HUDEP-2 (cell line): Measurements from ENCODE around the gene AGPAT3.

Experiments used
- DNase-seq, 76 experiments: peaks; one replicate each; lab custom pipeline; 2025; ENCODE audit not compliant: unreplicated experiment in 76 of 76; lab: John Stamatoyannopoulos, UW

Gene AGPAT3

DNA sequence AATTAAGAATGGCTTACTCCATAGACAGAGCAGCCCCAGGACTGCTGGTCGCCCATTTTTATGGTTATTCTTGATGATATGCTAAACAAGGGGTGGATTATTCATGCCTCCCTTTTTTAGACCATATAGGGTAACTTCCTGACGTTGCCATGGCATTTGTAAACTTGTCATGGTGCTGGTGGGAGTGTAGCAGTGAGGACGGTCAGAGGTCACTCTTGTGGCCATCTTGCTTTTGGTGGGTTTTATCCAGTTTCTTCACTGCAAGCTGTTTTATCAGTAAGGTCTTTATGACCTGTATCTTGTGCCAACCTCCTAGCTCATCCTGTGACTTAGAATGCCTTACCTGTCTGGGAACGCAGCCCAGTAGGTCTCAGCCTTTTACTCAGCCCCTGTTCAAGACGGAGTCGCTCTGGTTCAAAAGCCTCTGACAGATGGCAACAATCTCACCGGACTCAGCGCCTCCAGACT lies 5.2 kb upstream of the AGPAT3 start:
- DNase-seq = no peak

DNA sequence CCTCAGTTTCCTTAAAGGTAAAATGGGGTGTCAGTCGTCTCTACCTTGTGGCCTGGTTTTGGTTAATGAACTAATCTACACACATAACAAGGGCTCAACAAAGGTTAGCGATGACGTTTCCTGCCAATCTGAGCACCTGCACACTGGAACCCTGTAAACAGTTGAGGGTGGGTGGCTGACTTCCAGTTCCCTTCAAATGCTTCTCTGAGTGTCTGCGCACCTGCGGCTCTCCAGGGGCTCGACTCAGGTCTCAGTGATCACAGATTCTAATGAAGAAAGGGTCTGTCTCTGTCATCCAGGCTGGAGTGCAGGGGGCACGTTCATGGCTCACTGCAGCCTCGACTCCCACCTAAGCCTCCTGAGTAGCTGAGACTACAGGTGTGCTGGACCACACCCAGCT lies 3.3 kb upstream of the AGPAT3 start:
- no peak for DNase-seq

DNA sequence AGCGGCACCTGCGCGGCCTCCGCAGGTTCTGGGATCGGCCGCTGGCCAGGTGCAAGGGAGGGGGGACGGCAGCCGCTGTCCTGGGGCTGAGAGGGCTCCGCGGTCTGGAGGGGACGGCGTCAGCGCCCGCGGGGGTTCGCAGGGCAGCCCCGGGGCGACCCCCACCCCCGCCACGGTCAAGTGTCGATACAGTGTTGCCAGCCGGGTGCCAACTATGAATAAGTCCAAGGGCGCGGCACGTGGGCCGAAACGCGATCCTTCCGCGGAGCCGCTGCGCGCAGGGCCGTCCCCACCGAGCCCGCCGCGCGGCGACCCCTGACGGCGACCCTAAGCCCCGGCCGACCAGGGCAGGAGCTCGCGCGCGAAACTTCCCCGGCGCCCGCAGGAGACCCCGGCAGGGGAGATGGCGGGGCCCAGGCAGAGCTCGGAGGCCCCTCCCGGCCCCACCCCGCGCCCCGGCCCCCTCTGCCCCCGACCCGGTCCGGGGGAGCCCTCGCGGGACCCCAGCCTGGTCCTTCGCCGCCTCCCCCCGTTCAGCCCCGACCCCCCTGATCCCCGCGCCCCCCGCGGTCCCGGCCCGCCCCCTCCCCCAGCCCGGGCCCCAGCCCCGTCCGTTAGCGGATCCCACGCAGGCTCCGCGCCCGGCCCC lies 586 bp upstream of the AGPAT3 start:
- DNase-seq = peak in 35 of 76 experiments; percentile 18 to 71 (median 40)

DNA sequence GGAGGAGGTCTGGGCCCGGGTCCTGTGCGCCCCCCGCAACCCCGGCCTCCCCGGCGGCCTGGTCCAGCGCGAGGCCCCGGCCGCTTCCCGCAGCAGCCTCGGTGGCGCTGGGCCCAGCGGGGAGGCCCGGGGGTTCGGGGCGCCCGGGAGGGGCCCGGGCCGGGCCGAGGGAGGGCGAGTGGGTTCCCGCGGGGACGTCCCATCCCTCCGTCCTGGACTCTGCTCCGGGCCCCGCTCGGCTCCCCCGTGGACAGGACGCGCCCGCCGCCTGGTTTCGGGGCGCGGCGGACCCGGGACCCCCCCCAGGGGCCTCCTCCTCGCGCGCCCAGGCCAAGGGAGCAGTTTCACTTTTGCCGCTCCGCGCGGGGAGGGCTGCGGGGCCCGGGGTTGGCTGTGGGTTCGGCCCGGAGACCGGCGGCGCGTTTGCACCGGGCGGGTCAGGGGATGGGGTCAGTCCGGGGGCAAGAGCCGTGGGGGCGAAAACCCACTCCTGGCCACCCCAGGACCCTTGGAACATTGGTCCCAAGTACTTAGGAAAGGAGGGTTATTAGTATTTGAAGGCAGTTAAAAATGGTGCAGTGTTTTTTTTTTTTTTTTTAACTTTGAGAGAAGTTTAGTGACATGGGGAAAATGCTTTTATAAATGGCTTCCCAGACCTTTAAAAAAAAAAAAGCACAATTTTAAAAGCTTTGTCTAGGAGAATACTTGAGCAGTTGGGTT lies 677 bp downstream of the AGPAT3 start:
- DNase-seq = peak in 48 of 76 experiments; percentile 16 to 68 (median 44)

DNA sequence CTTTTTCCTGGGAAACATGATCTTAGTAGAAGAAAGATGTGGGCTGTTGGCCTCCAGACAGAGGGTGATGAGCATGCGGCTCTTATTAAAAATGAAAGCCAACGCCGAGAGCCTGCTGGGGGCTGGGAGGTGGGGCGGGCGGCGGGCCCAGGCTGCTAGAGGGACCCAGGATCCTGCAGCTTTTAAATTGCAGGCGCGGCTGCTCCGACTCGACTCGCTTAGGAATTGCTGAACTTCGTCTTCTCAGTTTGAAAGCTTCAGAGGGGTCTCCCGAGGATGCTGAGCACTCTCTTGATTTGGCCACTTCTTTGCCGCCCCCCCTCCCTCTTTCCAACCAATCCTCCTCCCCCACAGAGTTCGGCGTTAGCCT lies 1.2 kb downstream of the AGPAT3 start:
- DNase-seq = peak in 39 of 76 experiments; percentile 16 to 69 (median 42)

DNA sequence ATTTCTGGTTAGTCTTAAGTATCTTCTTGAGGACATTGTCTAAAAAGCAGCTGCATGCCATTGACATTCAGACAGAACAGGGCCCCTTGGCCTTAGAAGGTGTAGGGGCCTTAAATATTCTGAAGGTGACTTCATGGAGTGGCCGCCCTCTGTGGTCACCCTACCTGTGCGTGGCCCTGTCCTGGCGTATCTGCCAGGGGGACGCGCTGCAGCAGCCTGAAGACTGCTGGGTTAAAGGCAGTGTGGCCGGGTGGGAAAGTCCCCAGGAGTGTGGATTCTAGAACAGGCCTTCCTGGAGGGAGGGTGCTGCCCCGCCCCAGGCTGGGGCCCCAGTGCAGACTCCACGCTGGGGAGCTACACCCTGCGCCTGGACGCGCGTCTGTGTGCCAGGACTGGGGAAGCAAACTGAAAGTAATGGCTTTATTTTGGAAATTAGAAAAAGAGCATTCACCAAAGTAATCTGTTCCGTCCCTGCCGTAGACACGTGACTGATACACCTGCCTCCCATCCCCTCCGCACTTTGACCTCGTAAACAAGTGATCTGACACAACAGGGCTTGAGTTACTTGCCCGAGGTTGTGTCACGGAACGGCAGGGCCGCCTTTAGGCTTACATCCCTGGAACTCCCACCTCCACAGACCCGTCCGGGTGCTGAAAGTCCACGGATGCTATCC lies 1.8 kb downstream of the AGPAT3 start:
- DNase-seq = peak in 38 of 76 experiments; percentile 17 to 58 (median 40)

DNA sequence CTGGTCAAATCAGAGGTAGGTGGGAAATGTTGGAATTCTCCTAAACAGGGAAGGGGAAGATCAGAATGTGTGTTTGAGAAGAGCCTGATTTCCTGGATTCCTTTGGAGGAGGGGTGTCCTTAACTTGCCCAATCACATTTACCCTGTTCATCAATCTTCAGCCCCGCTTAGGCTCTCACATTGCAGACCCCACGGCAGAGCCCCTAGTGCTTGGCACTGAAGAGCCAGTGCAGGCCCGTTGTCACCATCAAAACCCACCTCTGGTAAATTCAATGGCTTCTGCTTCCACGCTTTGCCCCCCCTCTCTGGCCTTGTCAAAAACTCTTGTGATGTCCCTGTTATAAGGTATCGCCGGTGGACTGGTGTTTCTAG lies 2.3 kb downstream of the AGPAT3 start:
- DNase-seq = no peak

DNA sequence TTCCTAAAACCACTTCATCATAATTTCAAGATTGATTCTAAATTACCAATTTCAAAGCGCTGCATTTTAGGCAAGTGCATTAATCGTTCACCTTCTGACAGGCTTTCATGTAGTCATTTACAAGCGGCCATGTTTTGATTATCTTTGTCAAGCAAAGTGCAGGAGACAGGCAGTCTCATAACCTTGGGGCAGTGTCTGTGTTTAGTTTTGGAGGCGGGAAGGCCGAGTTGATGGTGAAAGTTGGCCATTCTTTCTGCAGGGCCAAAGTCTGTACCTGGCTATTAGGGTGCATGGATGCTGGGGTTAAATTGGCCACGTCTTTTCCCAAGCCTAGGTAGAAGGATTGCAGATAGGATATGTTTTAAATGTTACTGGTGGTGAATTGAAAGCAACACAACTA lies 2.9 kb downstream of the AGPAT3 start:
- DNase-seq = no peak

DNA sequence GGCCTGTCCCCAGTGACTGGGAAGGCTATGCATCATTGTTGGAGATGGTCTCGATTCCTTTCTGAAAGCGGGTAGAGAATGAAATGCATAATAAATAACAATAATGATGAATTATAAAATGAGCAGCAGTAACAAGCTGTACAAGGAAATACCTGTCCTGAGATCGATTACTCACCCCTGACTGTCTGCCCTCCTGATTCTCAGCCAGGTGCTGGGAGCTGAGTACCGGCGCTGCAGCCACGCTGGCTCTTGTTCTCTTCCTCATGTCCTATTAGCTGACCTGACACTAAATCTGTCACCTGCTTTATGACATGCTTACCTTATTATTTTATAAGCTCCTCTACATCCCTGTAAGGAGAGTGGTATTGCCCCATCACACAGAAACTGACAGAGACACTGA lies 3.4 kb downstream of the AGPAT3 start:
- no peak for DNase-seq

DNA sequence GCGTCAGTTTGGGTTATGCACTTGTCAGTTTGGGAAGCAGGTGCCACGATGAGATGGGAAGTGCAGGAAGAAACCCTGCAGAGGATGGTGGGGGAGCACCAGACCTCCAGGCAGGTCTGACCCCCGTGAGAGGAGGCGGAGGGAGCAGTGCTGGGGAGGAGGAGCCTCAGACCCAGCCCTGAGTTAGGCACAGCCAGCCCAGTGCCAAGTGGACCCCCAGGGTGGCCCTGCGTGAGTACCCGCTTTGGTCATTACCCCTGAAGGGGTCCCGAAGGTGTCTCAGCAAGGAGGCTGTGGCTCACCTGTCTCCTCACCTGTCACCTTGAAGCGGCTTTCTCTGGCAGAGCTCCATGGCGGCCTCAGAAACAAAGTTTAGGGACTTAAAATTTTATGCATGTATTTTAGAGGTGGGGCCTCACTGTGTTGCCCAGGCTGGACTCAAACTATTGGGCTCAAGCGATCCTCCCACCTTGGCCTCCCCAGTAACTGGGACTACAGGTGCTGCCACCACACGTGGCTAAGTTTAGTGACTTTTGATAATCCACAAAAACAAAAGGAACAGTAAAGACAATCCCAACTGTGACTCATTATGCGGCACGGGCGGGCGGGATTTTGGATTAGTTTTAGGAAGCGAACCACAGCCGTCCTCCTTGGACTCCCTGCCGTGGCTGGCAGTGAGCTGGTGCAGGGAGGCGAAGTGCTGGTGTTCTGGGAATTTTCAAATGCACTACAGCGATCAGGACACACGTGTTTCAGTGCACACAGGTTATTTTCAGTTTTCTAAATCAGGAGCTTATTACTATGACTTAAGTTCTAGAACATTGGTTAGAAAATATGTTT lies 4.7 kb downstream of the AGPAT3 start:
- DNase-seq = no peak

DNA sequence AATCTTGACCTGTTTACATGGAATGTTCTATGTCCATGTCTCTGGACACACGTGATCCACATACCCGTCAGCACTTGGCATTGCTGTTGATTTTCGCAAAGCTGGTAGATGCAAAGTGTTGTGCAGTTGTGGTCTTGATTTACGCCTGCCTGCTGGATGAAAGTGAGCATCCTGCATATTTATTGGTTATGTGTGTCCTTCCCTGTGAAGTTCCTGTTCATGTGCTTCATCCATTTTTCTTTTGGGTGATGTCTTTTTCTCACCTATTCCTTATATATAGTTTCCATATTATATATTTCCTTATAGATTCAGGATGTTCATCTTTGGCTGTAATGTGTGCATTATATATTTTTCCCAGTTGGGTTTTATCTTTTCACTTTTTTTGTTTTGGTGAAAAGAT lies 6.5 kb downstream of the AGPAT3 start:
- no peak for DNase-seq

DNA sequence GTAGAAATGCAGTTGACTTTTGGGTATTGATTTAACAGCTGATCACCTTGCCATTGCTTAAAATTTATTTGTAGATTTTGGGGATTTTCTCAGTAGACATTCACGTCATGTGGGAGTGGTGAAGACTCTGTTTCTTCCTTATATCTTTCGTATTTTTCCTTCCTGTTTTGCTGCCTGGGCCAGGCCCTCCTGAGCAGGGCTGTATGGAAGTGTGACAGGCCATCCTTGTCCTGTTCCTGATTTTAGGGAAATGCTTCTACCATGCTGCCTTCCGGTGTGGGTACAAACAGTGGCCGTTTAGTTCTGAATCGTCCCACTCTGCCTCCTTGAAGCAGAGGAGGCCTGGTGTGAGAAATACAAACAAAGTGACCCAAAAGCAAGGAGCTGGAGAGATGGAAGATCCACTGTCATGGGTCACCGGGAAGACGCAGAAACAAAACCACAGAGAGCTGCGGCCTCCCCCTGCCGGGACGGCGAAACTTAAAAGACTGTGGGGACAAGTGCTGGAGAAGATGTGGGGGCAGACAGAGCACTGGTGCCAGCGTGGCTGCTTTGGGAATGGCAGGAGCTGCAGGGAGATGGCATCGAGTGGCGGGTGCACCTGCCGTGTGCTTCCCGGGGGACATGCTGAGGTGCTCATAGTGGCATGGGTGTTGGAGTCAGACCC lies 7.6 kb downstream of the AGPAT3 start:
- DNase-seq = no peak

DNA sequence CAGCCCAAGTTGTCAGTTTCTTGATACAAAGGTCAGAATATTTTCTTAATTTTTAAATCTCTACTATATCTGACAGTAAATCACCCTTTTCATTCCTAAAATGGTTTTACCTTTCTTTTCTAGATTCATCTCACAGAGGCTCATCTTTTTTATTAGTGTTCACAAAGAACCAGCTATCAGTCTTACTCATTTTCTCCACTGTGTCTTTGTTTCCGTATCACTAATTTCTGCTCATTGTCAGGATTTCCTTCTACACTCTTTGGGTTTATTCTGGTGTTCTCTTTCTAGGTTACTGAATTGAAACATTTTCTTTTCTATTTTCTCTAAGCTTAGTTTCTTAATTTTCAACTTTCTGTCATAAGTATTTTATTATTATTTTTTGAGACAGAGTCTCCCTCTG lies 8.7 kb downstream of the AGPAT3 start:
- no peak for DNase-seq

DNA sequence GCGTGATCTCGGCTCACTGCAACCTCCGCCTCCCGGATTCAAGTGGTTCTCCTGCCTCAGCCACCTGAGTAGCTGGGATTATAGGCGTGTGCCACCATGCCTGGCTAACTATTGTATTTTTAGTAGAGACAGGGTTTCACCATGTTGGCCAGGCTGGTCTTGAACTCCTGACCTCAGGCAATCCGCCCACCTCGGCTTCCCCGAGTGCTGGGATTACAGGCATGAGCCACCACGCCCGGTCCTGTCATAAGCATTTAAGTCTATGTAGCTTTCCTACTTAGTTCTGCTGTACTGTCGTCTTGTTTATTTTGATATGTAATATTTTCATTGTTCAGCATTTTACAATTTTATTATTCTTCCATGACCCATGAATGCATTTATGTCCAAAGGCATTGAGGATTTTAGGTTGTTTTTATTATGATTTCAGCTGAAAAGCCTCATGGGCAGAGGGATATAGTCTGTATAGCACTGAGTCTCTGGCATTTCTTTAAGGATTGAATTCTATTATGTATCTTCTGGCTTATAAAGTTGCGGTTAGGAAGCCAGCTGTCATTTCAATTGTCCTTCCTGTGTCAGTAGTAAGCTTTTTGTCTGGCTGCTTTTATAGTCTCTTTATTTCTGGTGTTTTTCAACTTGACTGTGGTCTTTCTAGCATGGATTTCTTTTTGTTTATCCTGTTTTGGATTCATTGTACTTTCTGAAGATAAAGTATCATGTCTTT lies 9.2 kb downstream of the AGPAT3 start:
- no peak for DNase-seq

DNA sequence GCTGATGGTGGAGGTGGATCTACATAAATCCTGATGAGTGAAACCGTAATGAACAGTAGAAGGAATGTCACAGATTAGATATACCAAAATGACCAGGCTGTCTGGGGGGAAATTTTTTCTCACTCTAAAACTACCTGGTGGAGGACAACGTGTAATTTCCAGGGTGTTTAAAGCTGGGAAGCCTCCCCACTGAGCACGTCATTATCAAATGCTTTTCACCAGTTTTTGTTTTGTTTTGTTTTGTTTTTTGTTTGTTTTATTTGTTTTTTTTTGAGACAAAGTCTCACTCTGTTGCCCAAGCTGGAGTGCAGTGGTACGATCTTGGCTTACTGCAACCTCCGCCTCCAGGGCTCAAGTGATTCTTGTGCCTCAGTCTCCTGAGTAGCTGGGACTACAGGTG lies 11.6 kb downstream of the AGPAT3 start:
- no peak for DNase-seq

DNA sequence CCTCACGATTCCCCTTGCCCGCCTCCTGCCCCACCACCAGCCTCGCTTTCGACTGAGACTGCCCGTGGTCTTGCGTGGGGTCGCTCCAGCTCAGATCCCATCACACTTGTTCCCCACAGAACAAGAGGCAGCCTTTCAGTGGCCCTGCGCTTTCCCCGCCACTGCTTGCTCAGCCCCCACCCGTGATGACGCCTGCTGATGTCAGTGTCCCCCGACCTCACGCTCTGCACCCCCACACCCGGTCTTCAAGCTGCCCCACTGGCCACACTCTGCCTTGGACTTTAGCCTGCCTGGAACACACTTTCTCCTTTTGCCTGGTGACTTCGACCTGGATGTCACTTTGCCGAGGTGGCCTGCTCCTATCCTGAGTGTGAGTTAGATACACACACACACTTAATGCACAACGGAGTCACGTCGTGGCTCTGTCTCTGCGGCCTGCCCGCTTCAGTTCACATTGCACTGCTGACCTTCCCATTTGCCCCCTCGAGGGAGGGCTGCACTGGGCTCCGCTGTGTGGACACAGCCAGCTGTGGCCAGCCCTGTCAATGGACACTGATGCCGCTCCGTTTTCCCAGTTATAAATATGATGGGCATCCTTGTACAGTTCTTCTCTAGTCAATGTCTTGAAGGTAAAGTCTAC lies 13.0 kb downstream of the AGPAT3 start:
- DNase-seq = no peak

DNA sequence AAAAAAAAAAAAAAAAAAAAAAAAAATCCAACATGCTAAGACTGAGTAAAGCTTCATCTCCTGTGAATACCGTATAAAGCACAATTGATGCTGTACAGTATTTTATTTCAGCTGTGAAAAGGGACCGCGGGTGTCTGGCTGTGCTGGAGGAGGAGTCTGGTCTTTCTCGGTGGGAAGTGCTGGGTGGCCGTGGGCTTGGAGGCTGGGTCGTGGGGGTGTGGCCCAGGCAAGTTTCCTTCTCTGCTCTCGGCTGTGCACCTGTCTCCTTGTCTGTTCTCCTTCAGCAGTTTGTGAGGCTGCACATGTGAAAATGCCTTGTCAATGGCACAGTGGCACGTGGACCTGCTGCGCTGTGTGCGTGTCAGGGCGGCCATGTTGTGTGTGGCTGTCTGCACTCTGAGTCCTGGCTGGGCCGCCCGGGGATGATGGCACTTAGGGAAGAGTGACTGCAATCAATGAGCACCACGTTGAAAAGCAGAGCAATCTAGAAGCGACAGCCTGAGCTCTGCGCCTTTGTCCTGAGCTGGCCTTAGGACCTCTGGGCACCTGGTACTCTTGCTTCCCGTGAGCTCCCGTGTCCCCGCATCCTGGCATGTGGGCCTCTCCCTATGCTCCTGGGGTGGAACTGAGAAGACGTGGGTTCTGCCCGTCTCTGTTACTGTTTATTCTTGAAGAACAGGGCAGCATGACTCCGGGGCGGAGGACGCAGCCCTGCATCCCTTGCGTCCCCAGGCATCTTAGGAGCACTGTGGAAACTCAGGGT lies 14.5 kb downstream of the AGPAT3 start:
- no peak for DNase-seq

DNA sequence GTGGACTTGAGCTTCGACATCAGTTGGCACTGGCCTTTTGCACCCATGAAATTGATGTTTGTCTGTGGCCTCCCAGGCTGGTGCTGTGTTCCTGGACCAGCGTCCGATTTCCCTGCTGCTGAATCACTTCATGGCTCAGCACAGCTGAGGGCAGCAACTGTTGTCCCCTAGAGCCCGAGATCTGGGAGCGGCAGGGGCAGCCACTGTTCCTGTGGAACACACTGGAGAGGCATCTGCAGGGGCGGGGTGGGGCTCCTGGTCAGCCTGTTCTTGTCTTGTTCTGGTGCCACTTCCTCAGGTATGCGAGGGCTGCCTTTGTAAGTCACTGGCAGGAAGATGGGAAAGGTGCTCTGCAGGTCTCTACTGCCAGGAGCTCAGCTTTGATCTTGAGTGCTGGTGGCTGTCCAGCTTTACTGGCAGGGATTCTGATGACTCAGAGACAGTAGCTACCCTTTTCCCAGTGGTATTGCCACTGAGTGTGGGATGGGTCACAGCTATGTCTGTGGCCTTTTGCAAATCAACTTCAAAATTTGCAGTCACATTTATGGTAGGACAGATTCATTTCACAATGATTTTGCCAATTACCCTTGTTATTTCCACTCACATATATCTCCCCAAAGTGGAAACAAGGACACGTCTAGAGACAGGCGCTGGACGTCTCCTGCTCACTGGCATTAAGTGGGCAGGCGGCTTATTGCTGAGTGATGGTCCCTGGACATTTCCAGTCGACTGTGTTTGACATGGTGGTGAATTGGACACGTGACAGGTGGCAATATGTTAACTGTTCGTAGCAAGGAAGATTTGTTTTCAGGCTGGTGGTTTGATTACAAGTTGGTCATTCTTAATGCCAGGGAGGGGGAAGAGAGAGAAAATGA lies 15.3 kb downstream of the AGPAT3 start:
- DNase-seq = peak in 9 of 76 experiments; percentile 12 to 36 (median 22)
